Activated naive CD4-positive, alpha-beta T cell treated with anti-CD3 and anti-CD28 coated beads, Interleukin-2, amount 10 ng/mL, durations not matched to agents 7 days and 5 days (primary cell): ENCODE results near the gene PKHD1.

ENCODE experiments used
- CTCF ChIA-PET: fragments of 350-600 bp; sonication (Branson Sonifier 250); formaldehyde crosslinking; loops from one replicate; lab custom pipeline; 2021; ENCODE audit warnings: antibody characterized with exemption; lab: Charles Lee
- DNase-seq: peaks from one replicate; pipeline ENCODE4 v3.0.0-alpha.2; 2020
- H3K27ac Mint-ChIP-seq: one replicate; pipeline ENCODE4 v1.8.0; 2021; ENCODE audit warnings: mild to moderate bottlenecking, moderate library complexity, mixed read lengths
- H3K27me3 Mint-ChIP-seq: one replicate; pipeline ENCODE4 v1.8.0; 2021; ENCODE audit warnings: mild to moderate bottlenecking, mixed read lengths
- H3K36me3 Mint-ChIP-seq: one replicate; pipeline ENCODE4 v1.8.0; 2021; ENCODE audit warnings: mixed read lengths
- H3K4me1 Mint-ChIP-seq: one replicate; pipeline ENCODE4 v1.8.0; 2021; ENCODE audit warnings: mixed read lengths
- H3K4me3 Mint-ChIP-seq: one replicate; pipeline ENCODE4 v1.8.0; 2021; ENCODE audit warnings: mild to moderate bottlenecking, moderate library complexity, mixed read lengths
- H3K9me3 Mint-ChIP-seq: one replicate; pipeline ENCODE4 v1.8.0; 2021; ENCODE audit warnings: mixed read lengths

The PKHD1 gene

DNA sequence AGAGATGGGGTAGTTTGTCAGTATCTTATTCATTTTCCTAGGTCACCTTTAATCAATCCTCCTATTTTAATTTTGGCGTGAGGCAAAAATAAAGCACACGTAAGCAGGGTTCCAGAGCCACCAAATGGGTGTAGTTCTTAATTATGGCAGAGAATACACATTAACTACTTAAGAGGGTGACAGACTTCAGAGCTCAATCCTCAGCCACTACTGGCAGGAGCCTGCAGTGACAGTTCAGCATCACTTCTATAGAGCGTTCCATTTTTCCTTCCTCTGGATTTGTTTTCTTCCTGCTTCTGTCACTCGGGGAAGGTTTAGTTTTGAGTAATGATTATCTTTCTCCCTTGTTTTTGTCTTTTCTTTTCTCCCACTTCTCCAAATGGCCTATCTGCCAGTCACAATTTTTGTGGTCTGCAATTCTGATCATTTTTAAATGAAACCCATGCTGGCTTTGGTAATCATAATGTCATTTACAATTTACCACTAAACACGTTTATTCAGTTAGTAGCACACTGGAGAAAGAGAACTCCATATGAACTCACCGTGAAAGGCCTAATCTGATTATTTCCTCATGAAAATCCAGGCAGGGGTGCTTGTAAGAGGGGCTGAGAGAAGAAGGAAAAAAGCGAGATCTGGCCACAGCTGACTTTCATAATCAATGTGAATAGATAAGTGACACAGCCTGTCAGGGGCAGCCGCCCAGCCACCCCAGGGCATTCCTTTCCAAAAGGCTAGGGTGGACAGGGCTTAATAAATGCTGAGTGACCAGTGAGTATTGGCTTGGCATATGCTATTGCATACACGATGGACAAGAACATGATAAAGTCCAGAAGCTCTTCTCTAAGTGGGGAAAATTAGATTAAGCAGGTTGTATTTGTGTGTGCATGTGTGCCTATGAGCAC, 412.1 kb downstream of the PKHD1 start:
- H3K27ac Mint-ChIP-seq = no peak overlapping the region

DNA sequence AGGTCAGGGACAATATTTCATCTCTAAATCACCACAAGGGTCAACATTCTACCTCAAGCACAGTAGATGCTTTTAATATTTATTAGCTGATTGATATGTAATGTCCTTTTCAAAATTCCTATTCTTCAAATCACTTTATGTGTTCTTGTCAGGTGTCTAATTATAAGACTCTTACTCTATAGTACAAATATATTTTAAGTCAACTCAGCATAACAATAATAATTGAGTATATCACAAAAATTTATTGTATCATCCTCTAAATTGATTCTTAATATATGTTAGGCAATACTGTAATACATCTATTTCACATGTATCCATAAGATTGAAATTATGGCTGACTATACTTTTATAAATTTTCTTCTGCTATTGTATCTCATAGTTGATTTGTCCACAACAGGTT, 423.9 kb downstream of the PKHD1 start:
- Mint-ChIP-seq H3K27me3 (no peaks in the 10 kb centered on the region), H3K4me1 (no peaks in the 10 kb centered on the region), H3K9me3 (no peaks in the 10 kb centered on the region), H3K36me3 (no peaks in the 10 kb centered on the region), H3K4me3 (no peak overlapping the region), H3K27ac (no peak overlapping the region)
- CTCF ChIA-PET = no interaction called here
- no peak for DNase-seq

More for the DNA sequence above, 412.1 kb downstream of the PKHD1 start:
- CTCF ChIA-PET = no interaction called here
- Mint-ChIP-seq H3K36me3 (no peaks in the 10 kb centered on the region), H3K4me1 (no peaks in the 10 kb centered on the region), H3K9me3 (no peaks in the 10 kb centered on the region), H3K4me3 (no peak overlapping the region), H3K27me3 (no peaks in the 10 kb centered on the region)
- DNase-seq = no peak

DNA sequence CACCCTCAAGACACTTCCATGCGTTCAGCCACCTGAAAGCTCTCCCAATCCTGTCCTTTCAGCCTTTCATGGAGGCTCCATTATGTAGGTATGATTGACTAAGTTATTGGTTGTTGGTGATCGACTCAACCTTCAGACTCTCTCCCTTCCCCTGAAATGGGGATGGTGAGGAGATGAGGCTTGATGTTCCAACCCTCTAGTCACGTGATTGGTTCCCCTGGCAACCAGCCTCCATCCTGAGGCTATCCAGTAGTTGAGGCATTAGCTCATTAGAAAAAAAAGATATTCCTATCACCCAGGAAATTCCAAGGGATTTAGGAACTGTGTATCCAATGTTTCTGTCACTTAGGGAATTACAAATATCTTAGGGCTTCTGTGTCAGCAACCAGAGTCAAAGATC, 426.6 kb downstream of the PKHD1 start:
- Mint-ChIP-seq H3K4me3 (no peak overlapping the region), H3K27me3 (no peaks in the 10 kb centered on the region), H3K4me1 (no peaks in the 10 kb centered on the region), H3K27ac (no peak overlapping the region), H3K36me3 (no peaks in the 10 kb centered on the region), H3K9me3 (no peaks in the 10 kb centered on the region)
- CTCF ChIA-PET = no interaction called here
- DNase-seq = no peak

DNA sequence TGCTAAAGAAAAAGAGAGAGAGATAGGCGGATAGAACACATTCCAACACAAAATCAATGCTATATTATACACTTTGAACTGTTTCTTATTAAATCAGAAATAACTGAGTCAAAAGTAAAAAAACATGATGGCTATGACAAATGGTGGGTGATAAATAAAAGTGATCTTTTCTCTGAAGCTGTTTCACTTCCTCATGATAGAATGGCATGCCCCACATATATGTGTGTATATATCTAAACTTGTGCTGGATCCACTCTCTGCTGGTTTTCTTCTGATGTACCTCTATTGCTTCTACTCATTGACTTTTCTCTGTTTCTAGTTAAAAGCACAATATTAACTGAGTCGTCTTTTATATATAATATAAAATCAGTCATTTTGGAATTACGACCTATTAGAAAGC, 429.9 kb downstream of the PKHD1 start:
- H3K4me3 Mint-ChIP-seq = no peak overlapping the region
- no peaks in the 10 kb centered on the region for H3K9me3 Mint-ChIP-seq
- H3K27ac Mint-ChIP-seq = no peak overlapping the region
- H3K4me1 Mint-ChIP-seq = no peaks in the 10 kb centered on the region
- no peak for DNase-seq
- H3K36me3 Mint-ChIP-seq = no peaks in the 10 kb centered on the region
- H3K27me3 Mint-ChIP-seq = no peaks in the 10 kb centered on the region
- CTCF ChIA-PET = no interaction called here

DNA sequence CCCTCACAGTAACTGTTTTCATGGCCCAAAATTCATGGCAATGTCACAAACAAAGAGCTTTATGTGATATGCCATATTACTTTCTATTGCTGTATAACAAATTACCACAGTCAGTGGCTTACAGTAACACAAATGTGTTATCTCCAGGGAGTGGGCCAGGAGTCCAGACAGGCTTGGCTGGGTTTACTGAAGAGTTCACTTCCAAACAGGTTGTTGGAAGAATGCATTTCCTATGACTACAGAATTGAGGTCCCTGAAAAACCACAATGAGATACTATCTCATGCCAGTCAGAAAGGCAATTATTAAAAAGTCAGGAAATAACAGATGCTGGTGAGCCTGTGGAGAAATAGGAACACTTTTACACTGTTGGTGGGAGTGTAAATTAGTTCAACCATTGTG, 431.9 kb downstream of the PKHD1 start:
- Mint-ChIP-seq H3K9me3 (no peaks in the 10 kb centered on the region), H3K27ac (no peak overlapping the region), H3K36me3 (no peaks in the 10 kb centered on the region), H3K4me3 (no peak overlapping the region), H3K4me1 (no peaks in the 10 kb centered on the region), H3K27me3 (no peaks in the 10 kb centered on the region)
- no peak for DNase-seq
- CTCF ChIA-PET = no interaction called here

DNA sequence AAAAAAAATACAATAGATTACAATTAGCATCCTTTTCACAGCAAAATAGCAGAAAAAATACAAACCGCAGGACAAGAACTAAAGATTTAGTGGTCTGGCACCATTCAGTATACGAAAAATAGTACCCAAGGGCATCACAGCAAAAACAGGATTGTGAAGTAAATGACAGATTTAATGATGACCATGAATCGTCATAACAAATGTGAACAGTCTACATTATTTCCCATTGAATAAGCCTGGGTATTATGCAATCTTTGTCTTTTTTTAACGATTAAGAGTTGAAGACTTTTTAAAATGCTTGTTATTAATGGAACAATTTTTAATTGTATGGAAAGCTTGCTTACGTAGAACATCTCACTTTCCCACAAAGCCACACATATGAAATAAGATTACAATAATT, 432.8 kb downstream of the PKHD1 start:
- H3K27ac Mint-ChIP-seq = no peak overlapping the region
- H3K4me3 Mint-ChIP-seq = no peak overlapping the region
- DNase-seq = no peak
- CTCF ChIA-PET = no interaction called here
- no peaks in the 10 kb centered on the region for H3K36me3 Mint-ChIP-seq
- no peaks in the 10 kb centered on the region for H3K27me3 Mint-ChIP-seq
- no peaks in the 10 kb centered on the region for H3K9me3 Mint-ChIP-seq
- H3K4me1 Mint-ChIP-seq = no peaks in the 10 kb centered on the region

DNA sequence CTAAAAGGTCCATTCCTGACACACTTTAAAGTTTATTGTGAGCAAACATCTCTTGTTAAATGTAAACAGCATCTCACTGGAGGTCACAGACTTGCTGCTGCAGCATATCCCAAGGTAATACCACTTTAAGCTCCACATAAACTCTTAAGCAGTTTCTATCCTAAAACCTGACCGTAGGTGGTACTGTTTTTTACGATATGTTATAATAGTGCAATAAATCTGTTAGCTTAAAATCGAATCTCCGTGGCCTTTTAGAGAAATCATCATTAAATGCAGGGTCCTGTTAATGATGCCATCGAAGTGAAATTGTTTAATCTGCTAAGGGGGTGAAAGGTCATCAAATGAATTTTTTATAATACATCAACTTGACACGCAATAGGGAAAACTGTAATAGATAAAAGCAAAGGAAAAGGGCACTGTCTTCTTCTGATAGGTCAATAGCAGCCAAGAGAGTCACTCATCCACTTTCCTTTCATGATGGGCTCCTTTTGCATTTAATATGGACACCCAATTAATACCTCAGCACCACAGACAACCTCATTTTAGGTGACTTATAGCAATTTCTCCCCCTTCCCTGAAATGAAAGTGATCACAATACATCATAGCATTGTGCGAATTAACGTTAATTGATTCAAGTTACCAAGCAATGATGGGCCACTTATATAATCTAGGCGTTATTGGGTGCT, 436.1 kb downstream of the PKHD1 start:
- no peak overlapping the region for H3K4me3 Mint-ChIP-seq
- H3K36me3 Mint-ChIP-seq = no peaks in the 10 kb centered on the region
- no peaks in the 10 kb centered on the region for H3K4me1 Mint-ChIP-seq
- CTCF ChIA-PET = interaction anchor here (0.6 kb wide), 1 partner anchor 37 kb away, joined by 3 read pairs; no protein-coding TSS in a partner anchor
- no peak for DNase-seq
- peaks cover 3% of the 10 kb centered on the region for H3K9me3 Mint-ChIP-seq
- no peaks in the 10 kb centered on the region for H3K27me3 Mint-ChIP-seq
- no peak overlapping the region for H3K27ac Mint-ChIP-seq

DNA sequence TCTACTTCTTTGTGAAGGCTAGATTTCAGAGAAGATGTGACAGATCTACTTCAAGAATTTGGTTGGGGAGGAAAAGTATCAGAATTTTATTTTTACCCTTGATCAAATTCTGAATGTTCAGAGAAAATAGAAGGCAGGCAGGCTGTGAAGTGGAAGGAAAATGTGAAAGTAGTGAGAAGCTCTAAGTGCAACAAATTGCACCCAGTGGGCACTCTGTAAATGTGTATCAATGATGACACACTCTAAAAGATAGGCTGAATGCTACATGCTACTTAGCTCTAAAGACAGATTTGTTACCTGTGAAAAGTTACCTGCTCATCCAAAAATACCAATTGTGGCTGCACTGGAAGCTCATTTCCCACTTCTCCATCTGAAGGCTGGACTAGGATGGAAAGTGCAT, 438.6 kb downstream of the PKHD1 start:
- Mint-ChIP-seq H3K4me3 (no peak overlapping the region), H3K9me3 (peaks cover 3% of the 10 kb centered on the region), H3K4me1 (no peaks in the 10 kb centered on the region), H3K36me3 (no peaks in the 10 kb centered on the region), H3K27ac (no peak overlapping the region), H3K27me3 (no peaks in the 10 kb centered on the region)
- CTCF ChIA-PET = no interaction called here
- DNase-seq = no peak

DNA sequence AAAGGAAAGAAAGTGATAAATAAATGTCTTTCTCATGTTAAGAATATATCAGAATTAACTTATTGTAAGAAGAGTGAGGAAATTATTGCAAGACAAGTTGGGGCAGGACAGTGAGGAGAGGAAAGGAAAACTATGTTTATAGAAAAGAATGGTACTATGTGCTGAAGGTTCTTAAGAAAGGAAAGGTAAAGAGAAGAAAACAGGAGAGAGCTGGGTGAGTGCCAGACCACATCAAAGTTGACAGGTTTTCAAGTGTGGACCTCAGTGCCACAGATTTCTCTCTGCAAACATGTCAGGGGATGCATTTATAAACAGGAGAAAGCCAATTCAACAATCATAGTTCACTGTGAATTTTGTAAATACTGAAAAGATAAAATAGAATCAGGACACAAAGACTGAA, 439.2 kb downstream of the PKHD1 start:
- DNase-seq = no peak
- H3K36me3 Mint-ChIP-seq = no peaks in the 10 kb centered on the region
- H3K4me3 Mint-ChIP-seq = no peak overlapping the region
- H3K27me3 Mint-ChIP-seq = no peaks in the 10 kb centered on the region
- H3K4me1 Mint-ChIP-seq = no peaks in the 10 kb centered on the region
- no peak overlapping the region for H3K27ac Mint-ChIP-seq
- CTCF ChIA-PET = no interaction called here
- H3K9me3 Mint-ChIP-seq = peaks cover 3% of the 10 kb centered on the region

DNA sequence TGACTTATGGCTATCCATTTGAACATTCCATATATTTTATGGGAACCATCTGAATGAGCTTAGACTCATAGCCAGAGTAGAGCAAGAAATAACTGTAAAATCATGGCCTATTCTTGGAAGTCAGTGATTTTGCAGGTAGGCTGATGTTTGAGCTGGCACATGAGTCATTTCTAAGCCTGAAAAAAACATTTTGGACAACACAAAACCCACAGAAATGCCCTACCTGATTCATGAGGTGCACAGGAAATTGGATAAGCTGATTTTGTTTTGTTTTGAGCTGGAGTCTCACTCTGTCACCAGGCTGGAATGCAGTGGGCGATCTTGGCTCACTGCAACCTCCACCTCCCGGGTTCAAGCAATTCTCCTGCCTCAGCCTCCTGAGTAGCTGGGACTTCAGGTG, 443.0 kb downstream of the PKHD1 start:
- Mint-ChIP-seq H3K9me3 (peaks cover 4% of the 10 kb centered on the region), H3K36me3 (no peaks in the 10 kb centered on the region), H3K4me3 (no peak overlapping the region), H3K4me1 (no peaks in the 10 kb centered on the region), H3K27me3 (no peaks in the 10 kb centered on the region), H3K27ac (no peak overlapping the region)
- CTCF ChIA-PET = no interaction called here
- DNase-seq = no peak

DNA sequence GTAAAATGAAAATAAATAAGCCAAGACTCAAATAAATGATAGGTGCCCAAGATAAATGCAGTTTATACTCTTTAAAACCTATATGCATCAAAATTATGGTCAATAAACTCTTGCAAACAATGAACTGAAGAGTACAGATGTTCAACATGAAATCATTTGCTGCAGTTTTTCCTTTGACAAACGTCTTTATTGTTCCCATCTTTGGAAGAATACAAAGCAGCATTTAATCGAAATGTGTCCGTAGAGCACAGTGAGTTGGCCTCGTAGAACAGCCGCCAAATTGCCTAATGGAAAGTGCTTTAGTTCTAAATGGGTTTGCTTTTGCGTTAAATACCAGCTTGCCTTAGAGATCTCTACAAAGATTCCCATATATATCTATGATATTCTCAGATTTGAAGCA, 447.4 kb downstream of the PKHD1 start:
- no peak for DNase-seq
- H3K4me1 Mint-ChIP-seq = no peaks in the 10 kb centered on the region
- no peaks in the 10 kb centered on the region for H3K27me3 Mint-ChIP-seq
- CTCF ChIA-PET = no interaction called here
- peaks cover 2% of the 10 kb centered on the region for H3K9me3 Mint-ChIP-seq
- H3K4me3 Mint-ChIP-seq = no peak overlapping the region
- no peaks in the 10 kb centered on the region for H3K36me3 Mint-ChIP-seq
- H3K27ac Mint-ChIP-seq = no peak overlapping the region

DNA sequence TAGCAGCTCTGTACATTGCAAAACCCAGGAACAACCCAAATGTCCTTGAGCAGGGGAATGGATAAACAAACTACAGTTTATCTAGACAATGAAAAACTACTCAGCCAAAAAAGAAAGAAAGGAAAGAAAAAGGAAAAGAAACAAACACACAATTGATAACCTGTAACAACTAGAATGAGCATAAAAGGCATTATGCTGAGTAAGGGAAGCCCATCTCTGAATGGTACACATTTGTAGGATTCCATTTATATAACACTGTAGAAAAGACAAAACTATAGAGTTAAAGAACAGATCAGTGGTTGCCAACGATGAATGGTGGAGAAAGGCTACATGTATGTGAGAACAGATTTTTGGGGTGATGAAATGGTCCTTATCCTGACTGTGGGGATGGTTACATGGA, 454.0 kb downstream of the PKHD1 start:
- CTCF ChIA-PET = no interaction called here
- Mint-ChIP-seq H3K9me3 (no peaks in the 10 kb centered on the region), H3K27me3 (no peaks in the 10 kb centered on the region), H3K4me1 (no peaks in the 10 kb centered on the region), H3K36me3 (no peaks in the 10 kb centered on the region), H3K27ac (no peak overlapping the region), H3K4me3 (no peak overlapping the region)
- DNase-seq = no peak

DNA sequence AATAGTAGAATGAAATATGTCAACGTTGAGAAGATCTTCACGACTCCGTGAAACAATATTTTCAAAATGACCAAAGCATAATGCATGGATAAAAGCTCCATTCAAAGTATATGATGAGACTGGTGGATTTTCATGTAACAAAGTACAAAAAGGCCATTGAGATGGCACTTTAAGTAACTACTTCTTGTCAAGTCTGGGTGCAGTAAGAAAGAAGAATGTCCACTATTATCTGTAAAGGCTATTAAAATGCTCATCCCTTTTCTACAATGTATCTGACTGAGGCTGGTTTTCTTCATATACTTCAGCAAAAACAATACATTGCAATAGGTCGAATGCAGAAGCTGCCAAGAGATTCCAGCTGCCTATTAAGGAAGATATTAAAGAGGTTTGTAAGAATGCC, 457.4 kb downstream of the PKHD1 start:
- no peak overlapping the region for H3K4me3 Mint-ChIP-seq
- H3K36me3 Mint-ChIP-seq = no peaks in the 10 kb centered on the region
- H3K9me3 Mint-ChIP-seq = no peaks in the 10 kb centered on the region
- no peaks in the 10 kb centered on the region for H3K4me1 Mint-ChIP-seq
- H3K27ac Mint-ChIP-seq = no peak overlapping the region
- no peak for DNase-seq
- CTCF ChIA-PET = no interaction called here
- H3K27me3 Mint-ChIP-seq = no peaks in the 10 kb centered on the region

DNA sequence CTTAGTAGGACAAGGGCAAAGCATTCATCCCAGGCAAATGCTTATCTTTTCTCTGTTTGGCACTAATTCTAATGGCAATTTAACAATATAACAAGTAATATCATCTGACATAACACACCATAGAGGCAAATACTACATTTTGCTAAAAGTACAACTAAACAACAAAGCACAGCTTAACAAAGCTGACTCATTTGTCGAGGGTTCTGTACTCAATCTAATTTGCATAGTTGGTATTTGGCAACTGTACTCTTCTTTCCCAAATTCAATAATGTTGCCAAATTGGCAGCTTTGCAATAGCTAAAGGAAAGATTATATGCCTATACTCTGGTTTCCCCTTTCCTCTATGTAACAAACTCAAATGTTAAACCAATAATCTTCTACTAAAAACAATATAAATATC, 461.0 kb downstream of the PKHD1 start:
- Mint-ChIP-seq H3K4me3 (no peak overlapping the region), H3K27me3 (no peaks in the 10 kb centered on the region), H3K9me3 (no peaks in the 10 kb centered on the region), H3K4me1 (no peaks in the 10 kb centered on the region), H3K36me3 (no peaks in the 10 kb centered on the region), H3K27ac (no peak overlapping the region)
- CTCF ChIA-PET = no interaction called here
- no peak for DNase-seq

DNA sequence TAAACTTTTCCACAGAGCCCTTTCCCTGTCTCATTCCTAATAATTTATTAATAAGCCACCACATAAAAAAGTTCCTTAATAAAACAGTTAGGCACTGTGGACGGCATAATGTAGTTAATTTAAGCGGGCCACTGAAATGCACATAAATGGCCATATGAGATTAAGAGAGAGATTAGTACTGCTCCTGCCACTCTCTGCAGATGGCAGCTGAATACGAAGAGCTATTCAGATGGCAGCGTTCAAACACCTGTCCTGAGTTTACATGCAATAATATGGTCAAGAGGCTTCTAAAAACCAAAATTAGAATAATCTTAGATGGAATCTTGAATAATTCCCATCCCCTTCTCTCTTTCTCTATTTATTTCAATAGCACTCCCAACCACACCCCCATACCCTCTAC, 461.8 kb downstream of the PKHD1 start:
- no peaks in the 10 kb centered on the region for H3K4me1 Mint-ChIP-seq
- no peak for DNase-seq
- H3K27me3 Mint-ChIP-seq = no peaks in the 10 kb centered on the region
- CTCF ChIA-PET = no interaction called here
- H3K27ac Mint-ChIP-seq = no peak overlapping the region
- H3K4me3 Mint-ChIP-seq = no peak overlapping the region
- H3K36me3 Mint-ChIP-seq = no peaks in the 10 kb centered on the region
- H3K9me3 Mint-ChIP-seq = no peaks in the 10 kb centered on the region
